CD4-positive, alpha-beta T cell treated with Interleukin-2 at 100 ng/mL for 4 hours (primary cell): ENCODE data around the gene FTO.

Experiments
- DNase-seq: peaks from one replicate; pipeline ENCODE4 v3.0.0-alpha.2; 2020; ENCODE audit warnings: low spot score

Gene FTO

DNA sequence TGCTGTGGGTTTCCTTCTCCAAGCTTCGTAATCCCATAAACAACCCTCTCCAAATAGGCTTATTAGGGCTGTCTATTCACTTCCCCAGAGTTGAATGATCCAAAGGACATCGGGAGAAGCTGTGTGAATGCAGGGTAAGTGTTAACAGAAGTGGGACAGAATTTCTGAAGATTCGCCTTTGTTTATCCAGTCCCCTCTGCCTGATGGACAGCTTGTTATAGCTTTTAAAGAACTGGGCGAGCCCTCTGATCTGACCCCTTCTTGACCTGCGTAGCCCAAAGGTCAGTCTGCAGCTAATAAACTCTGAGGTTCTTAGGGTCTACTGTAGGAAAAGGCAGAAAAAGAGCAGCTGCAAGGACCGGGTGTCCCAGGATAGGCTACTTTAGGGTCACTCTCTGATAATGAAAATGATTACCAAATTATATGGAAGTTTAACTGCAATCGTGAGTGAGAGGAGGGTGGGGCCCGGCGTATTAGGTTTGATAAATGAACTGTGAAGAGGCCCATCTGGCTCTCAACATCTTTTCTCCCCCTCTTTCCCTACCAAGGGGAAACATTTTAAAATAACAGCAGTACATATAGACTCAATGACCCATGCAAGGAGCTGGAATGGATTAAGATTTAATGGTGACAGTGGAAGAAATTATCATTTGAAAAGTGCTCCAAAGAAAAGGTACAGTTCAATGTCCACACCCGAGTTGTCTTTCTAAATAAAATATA, 233.4 kb downstream of the FTO start:
- DNase-seq = no peak

DNA sequence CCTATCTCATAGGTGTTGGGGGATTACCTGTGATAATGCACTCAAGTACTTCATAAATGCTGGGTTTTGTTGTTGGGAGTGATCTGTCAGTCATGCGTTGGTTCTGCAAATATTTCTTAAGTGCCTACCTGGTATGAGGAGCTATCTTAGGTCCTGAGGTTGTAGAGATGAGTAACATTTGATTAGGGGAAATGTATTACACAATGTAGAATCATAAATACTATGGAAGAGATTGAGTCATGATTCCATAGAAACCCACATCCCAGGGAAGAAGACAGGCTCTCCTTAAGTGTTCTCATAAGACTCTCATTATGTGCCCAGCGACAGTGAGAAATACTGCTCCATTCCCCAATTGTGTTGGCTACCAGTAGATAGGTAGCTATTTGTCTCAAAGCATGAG, 240.1 kb downstream of the FTO start:
- DNase-seq = no peak

DNA sequence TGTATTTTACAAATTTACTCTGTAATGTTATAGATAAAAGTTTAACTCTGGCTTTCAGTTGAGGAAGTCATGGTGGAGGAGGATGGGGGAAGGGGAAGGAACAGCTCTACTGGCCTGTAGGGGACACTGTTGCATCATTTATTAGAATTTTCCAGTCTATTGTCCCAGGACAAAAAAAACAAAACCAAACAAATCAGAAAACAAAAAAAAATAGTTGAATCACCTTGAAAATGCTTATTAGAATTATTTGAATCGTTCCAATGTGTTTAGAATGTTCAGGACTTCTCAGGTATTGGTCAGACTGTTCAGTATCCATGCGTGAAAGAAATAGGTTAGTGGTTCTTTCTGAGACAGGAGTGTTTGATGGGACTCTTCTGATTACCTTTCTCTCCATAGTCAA, 242.0 kb downstream of the FTO start:
- no peak for DNase-seq

DNA sequence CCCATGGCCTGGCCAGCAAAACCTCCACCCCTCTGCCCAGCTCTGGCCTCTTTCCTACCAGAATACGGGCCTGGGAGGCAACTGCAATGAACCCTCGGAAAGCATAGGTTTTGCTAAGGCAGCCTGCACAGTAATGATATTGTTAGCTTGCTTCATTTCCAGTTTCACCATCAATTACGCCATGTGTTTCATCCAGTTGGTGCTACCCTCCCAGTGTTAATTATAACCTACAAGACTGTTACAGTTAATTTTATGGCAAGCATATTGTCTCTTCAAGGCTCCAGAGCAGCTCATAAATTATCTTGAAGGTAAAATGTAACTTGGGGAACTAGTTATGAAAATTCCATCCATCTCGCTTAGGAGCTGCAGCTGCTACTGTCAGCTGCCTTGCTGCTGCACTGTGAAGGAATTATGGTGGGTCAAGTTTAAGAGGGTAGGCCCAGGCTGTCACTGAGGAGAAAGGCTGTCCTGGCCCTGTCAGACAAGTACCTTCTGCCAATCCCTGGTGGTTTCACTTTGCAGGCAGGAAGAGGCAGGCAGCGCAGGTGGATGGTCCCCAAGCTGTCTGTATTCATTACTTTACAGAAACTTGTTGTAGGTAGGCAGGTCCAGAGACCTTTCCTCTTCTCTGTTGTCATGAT, 242.9 kb downstream of the FTO start:
- no peak for DNase-seq

DNA sequence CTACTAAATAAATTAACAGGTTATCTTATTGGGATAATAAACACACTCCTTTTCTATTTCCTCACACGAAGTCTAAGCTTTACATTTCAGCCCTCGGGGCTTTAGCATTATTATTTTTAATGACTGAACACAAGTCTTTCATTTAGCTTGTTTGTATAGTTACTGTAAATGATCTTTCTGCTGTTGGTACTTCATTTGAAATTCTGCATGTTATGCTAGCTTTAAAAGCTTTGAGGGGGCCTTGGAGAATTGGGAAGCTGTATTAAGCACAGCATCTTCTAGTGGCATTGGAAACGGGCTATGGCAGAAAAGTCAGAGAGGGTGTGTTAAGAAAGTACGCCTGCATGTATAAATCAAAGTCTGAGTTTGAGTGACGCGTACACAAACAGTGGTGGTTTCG, 243.7 kb downstream of the FTO start:
- DNase-seq = no peak

DNA sequence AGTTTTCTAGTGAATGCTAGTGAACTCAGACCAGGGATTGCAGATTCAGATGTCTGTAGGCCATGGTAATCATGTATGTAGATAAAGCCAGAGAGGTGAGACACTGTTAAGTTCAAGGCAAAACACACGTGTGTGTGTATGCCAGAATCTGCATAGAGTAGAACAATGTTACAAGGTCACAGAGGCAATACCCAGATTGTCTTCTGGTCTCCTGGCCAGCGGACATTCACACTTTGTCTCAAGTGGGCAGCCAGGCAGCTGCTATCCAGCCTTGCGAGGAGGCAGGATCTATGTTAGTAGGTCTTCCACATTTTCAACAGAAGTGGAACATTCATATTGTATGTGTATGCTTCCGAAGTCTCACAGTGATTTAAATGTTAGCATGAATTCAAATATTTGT, 244.4 kb downstream of the FTO start:
- no peak for DNase-seq

DNA sequence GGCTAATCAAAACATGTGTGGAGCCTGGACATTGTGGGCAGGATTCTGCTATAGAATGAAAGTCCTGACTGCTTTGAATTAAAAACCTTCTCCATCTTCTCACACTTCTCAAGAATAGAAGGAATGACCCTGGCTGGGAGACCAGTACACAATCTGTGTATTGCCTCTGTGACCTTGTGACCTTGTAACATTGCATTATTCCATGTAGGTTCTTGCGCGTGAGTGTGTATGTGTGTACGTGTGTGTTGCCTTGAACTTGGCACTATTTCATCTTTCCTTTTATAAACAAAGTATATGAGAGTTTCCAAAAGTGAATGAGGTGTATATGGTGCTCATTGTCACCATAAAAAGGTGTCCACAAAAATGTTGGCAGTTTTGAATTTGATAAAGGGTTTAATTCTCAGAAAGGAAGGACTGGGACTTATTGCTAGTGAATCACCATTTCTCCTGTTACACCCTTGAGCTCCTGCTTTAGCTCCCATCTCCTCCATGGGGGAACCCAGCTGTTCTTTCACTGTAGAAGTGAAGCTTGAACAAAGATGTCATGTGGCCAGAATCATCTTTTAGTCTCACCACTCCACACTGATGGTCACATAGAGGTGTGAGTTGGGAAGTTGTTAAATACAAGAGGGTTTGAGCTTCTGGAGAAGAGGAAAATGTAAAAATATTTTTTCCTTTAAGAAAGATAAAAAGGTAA, 244.9 kb downstream of the FTO start:
- DNase-seq = no peak

DNA sequence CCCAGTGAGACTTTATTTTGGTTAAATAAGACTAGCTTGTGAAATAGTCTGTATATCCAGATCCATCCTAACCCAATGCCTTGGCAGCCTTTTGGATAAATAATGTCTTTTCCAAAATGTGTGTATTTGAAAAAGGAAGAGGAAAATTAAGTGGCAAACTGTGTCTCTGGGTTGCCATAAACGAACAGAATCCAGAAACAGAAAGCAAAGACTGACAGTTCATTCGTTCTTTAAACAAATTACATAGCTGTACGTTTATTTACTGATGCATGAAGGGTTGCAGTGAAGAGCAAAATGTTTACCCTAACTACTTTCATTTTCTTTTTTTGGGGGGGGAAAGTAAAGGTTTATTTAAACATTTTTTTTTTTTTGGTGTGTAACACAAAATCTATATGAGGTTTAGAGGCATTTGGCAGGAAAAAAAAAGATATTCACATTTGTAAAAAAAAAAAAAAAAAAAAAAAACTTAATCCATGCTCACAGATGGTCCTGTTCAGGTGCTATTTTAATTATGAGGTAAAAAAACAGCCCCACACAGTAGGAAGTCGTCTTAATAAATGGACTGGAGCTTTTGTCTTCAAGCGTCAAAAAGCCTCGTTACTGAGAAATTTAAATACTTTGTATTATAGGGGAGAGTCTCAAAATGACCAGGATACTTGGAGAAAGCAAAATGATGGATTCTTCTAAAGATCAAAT, 245.9 kb downstream of the FTO start:
- DNase-seq = no peak

DNA sequence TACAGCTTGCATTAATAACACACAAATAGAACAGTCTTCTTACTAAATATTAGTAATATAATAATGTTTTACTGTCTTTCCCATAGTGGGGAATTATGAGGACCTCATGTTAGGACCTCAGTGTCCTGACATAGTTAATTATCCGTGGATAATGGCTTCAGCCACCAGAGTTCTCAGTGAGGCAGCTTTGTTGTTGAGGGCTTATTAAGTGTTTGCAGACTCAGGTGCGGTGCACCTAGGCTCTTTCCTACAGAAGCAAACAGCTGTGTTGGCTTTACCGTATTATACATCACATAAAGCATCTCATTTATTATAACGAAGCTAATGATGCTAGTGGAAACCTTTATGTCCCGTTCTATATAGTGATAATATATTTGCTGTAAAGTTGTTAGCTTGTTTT, 246.7 kb downstream of the FTO start:
- no peak for DNase-seq

DNA sequence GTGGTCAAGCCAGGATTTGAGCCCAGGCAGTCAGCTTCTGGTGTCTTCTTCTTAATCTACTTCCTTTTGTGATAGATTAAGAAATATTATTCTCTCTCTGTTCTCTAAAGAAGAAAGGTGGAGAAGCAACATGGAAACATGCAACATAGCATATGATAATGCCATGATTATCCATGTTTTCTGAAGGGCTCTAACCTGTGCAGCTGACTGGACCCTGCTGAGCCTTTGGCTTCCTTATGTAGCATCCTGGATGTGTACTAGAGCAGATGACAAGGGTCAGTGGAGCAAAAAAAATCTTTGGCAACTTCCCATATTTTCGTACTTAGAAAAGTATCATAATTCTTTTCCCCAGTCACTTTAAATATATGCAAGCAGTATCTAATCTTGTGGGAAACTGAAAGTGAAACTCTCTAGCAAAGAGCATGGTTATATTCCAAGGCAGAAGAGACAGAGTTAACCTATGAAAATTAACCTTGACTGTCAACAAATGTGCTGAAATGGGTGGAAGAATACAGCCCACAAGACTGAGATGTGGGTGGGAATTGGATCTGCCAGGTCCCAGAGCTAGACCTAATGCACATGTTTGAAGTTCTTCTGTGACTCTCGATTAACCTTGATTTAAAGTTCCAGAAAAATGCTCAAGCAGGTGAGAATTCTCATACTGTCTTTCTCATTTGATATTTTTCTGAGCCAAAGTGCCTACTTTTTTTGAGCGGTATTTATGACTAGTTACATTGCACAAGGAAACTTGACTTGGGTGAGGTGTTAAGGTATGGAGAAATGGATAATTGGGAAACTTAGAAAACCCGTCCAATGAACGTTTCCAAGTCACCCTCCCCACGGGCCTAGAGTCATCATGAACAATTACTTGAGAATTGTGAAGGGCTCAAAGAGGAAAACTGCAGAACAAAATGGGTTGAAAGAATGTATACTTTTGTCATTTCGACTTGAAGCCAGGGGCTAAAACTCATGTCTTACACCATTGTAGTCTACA, 248.6 kb downstream of the FTO start:
- DNase-seq = peak; percentile 12

DNA sequence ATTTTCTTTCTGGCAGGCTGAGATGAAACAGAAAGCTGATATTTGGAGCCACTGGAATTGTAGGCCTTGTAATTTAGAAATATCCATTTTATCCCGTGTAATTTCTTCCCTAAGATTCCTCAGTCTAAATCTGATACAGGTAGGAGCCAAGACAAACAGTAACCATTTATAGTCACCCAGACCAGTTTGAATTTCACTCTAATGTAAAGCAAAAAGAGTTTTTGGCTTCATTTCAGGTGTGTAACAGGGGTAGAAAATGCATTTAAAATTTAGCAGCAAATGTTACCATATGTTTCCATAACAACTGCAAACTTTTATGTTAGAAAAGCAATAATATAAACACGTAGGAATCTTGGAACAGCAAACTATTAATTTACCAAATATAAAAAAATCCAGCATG, 249.4 kb downstream of the FTO start:
- no peak for DNase-seq

DNA sequence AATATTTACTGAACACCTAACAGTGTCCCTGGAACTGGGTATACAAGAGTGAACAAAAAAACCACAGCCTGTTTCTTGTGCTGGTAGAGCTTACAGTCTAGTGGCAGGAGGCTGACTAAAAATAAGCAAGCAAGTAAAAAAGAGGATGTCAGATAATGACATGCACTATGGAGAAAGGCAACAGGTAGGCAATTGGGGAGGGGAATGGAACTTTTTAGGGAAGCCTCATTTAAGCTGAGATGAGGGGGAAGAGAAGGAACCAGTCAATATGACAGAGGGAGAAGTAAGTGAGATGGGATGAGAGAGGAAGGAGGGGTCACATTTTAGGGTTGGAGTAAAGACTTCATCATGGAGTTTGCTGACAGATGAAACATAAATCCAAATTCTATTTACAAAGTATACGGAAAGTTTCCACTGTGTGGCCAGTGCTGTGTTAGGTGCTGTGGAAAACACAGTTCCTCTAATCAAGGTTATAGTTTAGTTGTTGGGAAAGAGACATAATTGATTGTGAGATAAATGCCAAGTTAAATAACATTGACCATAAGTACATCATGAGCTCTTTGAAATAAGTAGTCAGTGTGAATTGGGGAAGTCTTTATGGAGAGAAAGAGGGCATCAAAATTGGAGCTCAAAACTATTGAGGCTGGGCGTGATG, 251.4 kb downstream of the FTO start:
- no peak for DNase-seq

DNA sequence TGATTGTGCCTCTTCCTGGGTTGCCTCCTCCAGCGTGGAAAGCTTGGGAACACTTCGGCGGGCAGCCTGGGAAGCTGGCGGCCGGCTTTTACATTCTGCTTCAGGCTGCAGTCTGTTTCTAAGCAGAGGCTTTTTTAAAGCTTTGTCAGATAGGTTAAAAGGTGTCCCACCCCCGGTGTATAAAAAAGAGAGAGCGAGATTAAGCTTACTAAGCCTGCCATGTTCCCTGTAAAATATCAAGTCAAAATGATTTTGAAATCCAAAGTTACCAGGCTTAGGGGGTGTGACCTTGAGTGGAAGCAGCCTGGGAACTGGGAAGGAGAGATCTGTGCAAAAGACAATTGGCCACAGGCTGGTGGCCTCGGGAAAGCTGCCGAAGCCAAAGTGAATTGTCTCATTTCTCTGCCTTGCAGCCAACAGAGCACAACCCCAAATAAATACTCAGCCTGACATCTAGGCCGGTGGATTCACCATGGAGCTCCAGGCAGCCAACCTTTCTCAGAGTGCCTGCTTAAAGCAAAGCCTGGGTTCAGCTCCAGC, 254.5 kb downstream of the FTO start:
- DNase-seq = no peak

DNA sequence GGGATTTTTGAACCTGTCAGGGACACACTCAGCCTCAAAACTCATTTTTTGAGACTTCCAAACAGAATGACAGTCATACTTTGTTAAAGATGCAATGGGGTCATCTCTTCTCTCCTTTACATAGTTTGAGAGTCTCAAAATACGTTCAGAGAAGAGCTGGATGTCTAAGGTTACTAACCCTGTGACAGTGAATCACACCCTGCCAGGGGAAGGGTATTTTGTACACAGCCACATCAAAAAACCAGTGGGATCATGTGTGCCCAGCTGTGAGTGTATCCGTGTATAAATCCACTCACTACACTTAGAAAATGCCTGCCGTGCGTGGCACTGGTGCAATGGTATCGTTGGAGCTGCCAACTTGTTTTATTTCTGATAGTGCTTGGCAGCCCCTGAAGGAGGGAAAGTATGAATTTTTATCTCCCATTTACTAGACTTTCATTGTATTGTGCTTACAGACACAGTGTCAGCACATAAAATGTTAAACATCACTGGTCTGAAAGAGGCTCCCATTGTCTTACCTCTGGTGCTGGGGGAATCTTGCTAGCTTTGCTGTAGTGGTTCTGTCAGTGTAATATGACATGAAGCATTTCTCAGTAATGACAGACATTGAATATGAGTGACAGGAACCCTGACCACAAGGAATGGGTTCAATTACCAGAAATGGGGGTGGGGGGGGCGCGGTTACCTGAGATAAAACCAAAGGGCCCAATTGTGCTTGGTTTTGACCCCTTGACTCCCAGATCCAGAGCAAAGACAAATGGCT, 256.3 kb downstream of the FTO start:
- DNase-seq = no peak

DNA sequence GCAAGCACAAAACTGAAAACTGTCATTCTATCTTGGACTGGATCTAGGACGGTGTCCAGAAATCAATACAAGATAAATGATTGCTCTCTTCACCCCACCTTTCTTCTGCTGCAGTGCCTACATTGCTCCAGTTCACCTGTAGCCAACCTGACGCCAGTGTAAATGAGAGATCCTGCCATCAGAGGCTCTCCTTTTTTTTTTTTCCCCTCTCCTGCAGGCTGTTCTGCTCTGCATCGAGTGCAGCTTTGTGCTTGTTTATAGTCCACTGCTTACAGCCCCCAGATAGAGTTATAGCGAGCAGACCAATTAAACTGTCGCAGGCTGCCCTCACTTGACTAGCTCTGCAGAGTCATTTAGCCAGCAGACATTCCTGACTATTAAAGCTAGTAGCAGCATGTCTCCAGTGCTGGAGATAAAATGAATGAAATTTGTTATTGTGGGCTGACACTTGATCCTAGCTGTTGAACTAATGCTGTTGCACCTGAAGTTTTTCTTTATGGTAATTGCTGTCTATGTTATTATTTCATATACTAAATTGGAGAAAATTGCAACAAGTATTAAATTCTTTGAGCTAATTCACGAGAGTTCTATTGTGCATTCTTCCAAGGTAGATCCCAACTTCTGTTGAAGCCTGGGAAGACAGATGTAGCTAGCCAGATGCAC, 257.1 kb downstream of the FTO start:
- DNase-seq = no peak

DNA sequence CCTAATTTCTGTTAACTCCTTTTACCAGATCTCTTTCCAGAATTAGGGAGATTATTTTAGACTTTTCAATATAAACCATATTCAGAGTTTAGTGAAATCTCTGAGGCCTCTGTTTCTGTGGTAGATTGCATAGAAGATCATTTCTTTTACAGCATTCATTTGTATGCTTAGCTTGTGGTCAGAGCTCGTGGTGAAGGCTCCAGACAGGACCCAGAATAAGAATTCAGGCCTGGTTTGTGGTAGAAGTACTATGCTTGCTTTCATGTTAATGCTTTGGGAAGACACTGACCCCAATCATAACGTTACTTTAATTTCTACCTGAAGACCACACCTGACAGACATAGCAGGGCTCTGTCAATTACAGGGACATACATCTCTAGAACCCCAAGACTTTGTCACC, 258.1 kb downstream of the FTO start:
- DNase-seq = no peak

DNA sequence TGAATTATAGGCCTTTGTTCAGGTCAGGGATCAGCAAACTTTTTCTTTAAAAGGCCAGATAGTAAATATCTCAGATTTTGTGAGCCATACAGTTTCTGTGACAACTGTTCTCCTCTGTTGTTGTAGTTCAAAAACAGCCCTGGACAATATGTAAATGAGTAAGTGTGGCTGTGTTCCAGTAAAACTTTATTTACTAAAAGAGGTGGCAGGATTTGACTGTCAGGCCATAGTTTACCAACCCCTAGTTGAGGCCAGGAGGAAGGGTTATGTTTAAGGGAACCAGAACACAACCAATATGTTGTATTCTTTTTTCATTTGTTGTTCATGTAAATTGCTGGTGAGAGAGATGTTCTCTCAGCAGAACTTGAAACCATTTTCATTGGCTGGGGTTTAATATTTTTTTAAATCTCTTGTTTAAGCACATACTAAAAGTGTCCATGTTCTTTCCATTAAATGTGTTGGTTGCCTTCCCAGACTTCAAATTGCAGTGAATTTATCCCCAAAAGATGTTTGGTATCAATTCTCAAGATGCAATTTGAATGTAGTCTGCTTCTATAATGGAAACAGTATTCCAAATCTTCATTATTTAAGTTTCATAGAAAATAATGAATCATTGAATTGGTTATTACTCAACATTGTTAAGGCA, 260.3 kb downstream of the FTO start:
- DNase-seq = no peak

DNA sequence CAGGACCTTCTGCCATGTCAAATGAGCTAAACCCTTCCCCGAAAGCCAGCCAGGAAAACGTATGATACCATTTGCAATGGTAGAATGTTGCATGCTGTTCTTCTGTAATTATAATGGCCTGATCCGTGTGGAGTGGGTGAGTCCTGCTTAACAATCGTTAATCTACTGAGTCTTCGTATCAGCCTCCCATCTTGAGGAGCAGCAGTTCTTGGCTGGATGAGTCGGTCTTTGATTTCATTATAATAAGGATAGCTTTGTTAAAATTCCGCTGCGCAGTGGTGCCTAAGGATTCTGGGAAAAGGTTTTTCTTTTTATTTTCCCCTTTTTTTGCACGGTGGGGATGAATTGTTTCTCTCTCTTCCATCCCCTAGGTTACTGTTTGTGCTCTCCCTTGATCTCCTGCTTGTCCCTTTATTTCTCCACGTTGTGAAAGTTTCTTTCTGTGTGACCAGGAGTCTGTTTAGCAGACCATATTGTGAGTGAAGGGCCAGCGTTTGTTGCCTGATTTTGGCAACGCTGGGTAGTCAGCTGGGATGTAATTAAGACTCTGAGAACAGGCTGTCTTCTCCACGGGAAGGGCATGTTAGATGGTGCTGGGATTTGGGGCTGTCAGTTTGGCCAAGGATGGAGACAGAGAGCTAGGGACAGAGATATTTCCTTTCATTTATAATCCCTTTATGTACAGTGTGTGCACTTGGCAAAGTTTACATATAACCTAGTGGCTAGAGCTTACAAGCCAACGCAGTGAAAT, 263.0 kb downstream of the FTO start:
- DNase-seq = no peak
